Left lung (tissue), 10 donors: ENCODE results near the gene TMEM256. TPM values are rescaled to one million over a fixed set of nuclear protein-coding genes. Genes with fewer than 3 reads are reported as not detected.

Source experiments
- ATAC-seq: fragments of 200-7000 bp; cut with Tn5 transposase; one replicate; pipeline ENCODE4 v1.9.1; 2020; ENCODE audit warnings: moderate library complexity
- DNase-seq, 4 donors: peaks; one replicate each; pipeline ENCODE4 v3.0.0-alpha.2; 2013 to 2020
- H3K27ac ChIP-seq, 2 donors: fragments of 200-600 bp; sonication (generic) in 1 of 2; one replicate each; pipeline versions ENCODE4 v1.5.0 to v1.8.0; 2020 to 2021
- H3K27me3 ChIP-seq, 2 donors: fragments of 200-600 bp; sonication (generic) in 1 of 2; one replicate each; pipeline versions ENCODE4 v1.5.0 to v1.8.0; 2020 to 2021
- H3K36me3 ChIP-seq, 2 donors: fragments of 200-600 bp; sonication (generic) in 1 of 2; one replicate each; pipeline versions ENCODE4 v1.5.0 to v1.8.0; 2020 to 2021
- H3K4me1 ChIP-seq, 2 donors: fragments of 200-600 bp; one replicate each; pipeline ENCODE4 v1.8.0; 2021
- H3K4me3 ChIP-seq, 2 donors: fragments of 200-600 bp; sonication (generic) in 1 of 2; one replicate each; pipeline versions ENCODE4 v1.5.0 to v1.8.0; 2020 to 2021; ENCODE audit warnings: mild to moderate bottlenecking in 1 of 2
- H3K9me3 ChIP-seq, 2 donors: fragments of 200-600 bp; sonication (generic) in 1 of 2; one replicate each; pipeline versions ENCODE4 v1.5.0 to v1.8.0; 2020 to 2021
- intact Hi-C, 2 donors: fragments of 100-400 bp; cut with DNase I; formaldehyde crosslinking; loops; one replicate each; pipeline versions ENCODE4 v1.11.2 to v1.14.2; 2022
- polyA plus RNA-seq, 6 donors: library from polyadenylated mRNA; unstranded; fragments of 120-200 nt; gene quantifications; one replicate each; pipeline ENCODE4 v1.2.1, GENCODE V29; 2013; ENCODE audit not compliant: insufficient read length in 6 of 6
- total RNA-seq, 2 donors: library from RNA; stranded (reverse); fragmentation: NEBNext Ultra II Directional; extraction: Animal tissue kit (Norgen Biotek cat#: 25700); gene quantifications; one replicate each; pipeline ENCODE4 v1.2.1, GENCODE V29; 2021
- TF ChIP-seq, protein P1 (sequence below), 2 donors: fragments of 200-600 bp; sonication (generic) in 1 of 2; IDR thresholded peaks; one replicate each; pipeline versions ENCODE4 v1.5.0 to v1.8.0; 2021; ENCODE audit warnings: antibody characterized with exemption in 2 of 2
- donor health status: DM: no; HTN: yes; CAD: no.
- donor health status: DM: no; HTN: no; CAD: no.

The TMEM256 gene
- total and polyA plus RNA-seq, 8 donors, result 50.7 to 75.7 (median 71.5) TPM

DNA sequence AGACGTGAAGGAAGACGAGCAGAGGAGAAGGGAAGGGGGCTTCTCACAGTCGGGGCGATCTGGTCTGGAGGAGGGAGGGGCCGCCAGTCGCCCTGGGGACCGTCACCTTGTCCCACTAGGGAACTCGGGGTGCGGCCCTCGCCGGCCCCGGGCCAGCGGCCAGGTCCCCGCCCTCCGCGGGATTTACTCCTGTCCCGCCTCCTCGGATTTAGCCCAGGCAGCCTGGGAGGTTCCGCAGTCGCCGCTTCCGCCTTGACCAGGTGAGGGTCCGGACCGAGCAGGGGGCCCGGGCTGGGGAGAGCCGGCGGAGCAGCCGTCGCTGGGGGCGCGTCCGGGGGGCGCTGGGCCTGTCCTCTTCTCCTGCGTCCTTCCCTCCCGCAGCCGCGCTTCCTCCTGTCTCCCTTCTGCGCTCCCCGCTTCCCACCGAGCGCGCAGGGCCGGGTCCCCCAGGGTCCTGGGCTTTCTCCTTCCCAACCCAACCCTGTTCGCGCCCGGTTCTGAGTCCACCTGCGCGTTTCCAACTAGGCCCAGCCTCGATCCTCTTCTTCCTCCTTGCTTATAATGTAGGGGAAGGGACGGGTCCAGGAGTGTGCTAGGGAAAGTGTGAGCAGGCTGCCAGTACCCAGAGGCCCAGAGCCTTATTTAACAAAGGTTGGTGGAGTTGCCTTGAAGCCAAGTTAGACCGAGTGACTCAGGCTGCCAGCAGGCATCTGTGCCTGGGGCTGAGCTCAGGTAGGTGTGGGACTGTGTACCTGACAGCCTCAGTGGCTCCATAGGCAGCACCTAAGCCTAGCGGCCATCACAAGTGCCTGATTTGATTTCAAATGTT lies 22.8 kb downstream of the TMEM256 start, which contains the start of gene TNK1:
TSS of gene TNK1 (plus strand) at position 235 of the 829 bp plus-strand sequence. CDS start 1,838 bp downstream, outside the sequence.
- intact Hi-C loops, result no loop called here
- Histone ChIP-seq H3K27ac (peak within 1 kb of the TSS in 1 of 2 donors; percentile 66), H3K36me3 (no peaks in the 10 kb centered on the region)

DNA sequence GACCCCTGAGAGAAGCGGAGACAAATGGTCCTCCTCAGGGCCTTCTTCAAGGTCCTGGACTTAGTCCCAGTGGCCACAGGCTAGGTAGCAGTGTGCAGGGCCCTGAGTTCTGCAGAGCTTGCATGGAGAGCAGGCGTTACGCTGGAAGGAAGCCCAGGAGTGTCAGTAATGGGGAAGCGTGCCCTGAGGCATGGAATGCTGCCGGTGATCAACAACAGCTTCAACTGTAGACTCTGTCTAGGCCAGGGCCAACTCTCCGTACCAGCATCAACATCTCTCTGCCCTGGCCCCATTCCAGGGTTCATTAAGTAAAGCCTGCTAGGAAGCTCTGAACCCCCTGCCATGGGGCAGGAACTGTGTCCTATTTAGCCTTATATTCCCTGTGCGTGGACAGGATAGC lies 23.6 kb downstream of the TMEM256 start:
- H3K27ac ChIP-seq, result peak overlapping the region in 1 of 2 donors; percentile 66
- DNase-seq, result peak in 3 of 4 donors; percentile 51 to 77 (median 52)

More for the DNA sequence above, 22.8 kb downstream of the TMEM256 start, which contains the start of gene TNK1:
- peak within 1 kb of the TSS; percentile 42 to 48 for H3K4me3 ChIP-seq
- TF ChIP-seq, protein P1, sequence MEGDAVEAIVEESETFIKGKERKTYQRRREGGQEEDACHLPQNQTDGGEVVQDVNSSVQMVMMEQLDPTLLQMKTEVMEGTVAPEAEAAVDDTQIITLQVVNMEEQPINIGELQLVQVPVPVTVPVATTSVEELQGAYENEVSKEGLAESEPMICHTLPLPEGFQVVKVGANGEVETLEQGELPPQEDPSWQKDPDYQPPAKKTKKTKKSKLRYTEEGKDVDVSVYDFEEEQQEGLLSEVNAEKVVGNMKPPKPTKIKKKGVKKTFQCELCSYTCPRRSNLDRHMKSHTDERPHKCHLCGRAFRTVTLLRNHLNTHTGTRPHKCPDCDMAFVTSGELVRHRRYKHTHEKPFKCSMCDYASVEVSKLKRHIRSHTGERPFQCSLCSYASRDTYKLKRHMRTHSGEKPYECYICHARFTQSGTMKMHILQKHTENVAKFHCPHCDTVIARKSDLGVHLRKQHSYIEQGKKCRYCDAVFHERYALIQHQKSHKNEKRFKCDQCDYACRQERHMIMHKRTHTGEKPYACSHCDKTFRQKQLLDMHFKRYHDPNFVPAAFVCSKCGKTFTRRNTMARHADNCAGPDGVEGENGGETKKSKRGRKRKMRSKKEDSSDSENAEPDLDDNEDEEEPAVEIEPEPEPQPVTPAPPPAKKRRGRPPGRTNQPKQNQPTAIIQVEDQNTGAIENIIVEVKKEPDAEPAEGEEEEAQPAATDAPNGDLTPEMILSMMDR (IDR thresholded peaks at IDR 0.05), result no peak
- peaks cover 3 to 55% of the 10 kb centered on the region in 2 donors for H3K27me3 ChIP-seq
- DNase-seq (peak in 2 of 4 donors; percentile 67 to 89), ATAC-seq (peak; percentile 92)
- H3K4me1 ChIP-seq, result peaks cover 7 to 36% of the 10 kb centered on the region in 2 donors
- H3K9me3 ChIP-seq, result no peaks in the 10 kb centered on the region

DNA sequence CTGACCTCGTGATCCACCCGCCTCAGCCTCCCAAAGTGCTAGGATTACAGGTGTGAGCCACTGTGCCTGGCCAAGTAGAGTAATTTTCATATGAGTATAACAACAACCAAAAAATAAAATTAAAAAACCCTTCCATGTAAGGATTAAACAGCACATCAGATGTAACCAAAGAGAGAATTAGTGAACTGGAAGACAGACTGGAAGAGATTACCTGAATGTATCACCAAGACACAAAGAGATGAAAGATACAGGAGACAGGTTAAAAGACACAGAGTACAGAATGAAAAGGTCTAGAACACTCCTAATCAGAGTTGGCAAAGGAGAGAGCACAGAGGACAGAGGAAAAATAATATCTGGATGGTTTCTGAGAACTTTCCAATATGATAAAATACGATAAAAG lies 24.8 kb downstream of the TMEM256 start:
- intact Hi-C loops, result no loop called here
- H3K9me3 ChIP-seq, result no peaks in the 10 kb centered on the region
- no peak overlapping the region for H3K4me3 ChIP-seq
- H3K4me1 ChIP-seq, result peaks cover 7 to 29% of the 10 kb centered on the region in 2 donors
- ATAC-seq (no peak), DNase-seq (no peak)
- TF ChIP-seq, protein P1 (IDR thresholded peaks at IDR 0.05), result no peak
- H3K36me3 ChIP-seq, result no peaks in the 10 kb centered on the region
- H3K27ac ChIP-seq, result no peak overlapping the region
- peaks cover 3 to 47% of the 10 kb centered on the region in 2 donors for H3K27me3 ChIP-seq

More for the DNA sequence above, 23.6 kb downstream of the TMEM256 start:
- no peaks in the 10 kb centered on the region for H3K36me3 ChIP-seq
- peak; percentile 69 for ATAC-seq
- peak overlapping the region in 1 of 2 donors; percentile 48 for H3K4me3 ChIP-seq
- peaks cover 3 to 55% of the 10 kb centered on the region in 2 donors for H3K27me3 ChIP-seq
- TF ChIP-seq, protein P1 (IDR thresholded peaks at IDR 0.05), result no peak
- intact Hi-C loops, result no loop called here
- H3K4me1 ChIP-seq, result peaks cover 7 to 36% of the 10 kb centered on the region in 2 donors
- H3K9me3 ChIP-seq, result no peaks in the 10 kb centered on the region

DNA sequence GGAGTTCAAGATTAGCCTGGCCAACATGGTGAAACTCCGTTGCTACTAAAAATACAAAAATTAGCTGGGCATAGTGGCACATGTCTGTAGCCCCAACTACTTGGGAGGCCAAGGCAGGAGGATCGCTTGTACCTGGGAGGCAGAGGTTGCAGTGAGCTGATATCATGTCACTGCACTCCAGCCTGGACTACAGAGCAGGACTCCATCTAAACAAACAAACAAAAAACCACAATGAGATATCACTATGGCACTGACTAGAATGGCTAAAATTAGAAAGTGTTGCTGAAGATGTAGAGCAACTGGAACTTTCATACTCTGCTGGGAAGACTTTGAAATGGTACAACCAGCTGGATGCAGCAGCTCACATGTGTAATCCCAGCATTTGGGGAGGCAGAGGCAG lies 29.5 kb downstream of the TMEM256 start:
- Histone ChIP-seq H3K4me1 (no peaks in the 10 kb centered on the region), H3K36me3 (no peaks in the 10 kb centered on the region), H3K27ac (no peak overlapping the region), H3K27me3 (no peaks in the 10 kb centered on the region), H3K4me3 (no peak overlapping the region), H3K9me3 (no peaks in the 10 kb centered on the region)
- intact Hi-C loops, result no loop called here
- no peak for DNase-seq
- TF ChIP-seq, protein P1 (IDR thresholded peaks at IDR 0.05), result no peak
- ATAC-seq, result no peak

DNA sequence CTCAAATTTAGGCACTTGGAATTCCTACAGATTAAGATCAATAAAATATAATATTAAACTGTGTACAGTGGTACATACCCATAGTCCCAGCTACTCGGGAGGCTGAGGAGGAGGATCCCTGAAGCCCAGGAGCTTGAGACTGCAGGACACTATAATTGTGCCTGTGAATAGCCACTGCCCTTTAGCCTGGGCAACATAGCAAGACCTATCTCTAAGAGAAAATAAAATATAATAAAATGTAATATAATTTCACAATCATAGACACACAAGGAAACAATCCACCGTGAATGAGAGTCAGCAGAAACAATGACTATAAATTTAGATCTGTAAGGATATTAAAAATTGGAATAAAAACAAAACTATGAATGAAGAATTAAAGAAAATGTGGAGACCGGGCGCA lies 33.0 kb downstream of the TMEM256 start:
- Histone ChIP-seq H3K4me1 (no peaks in the 10 kb centered on the region), H3K4me3 (no peak overlapping the region), H3K36me3 (no peaks in the 10 kb centered on the region), H3K27me3 (no peaks in the 10 kb centered on the region), H3K27ac (no peak overlapping the region), H3K9me3 (no peaks in the 10 kb centered on the region)
- TF ChIP-seq, protein P1 (IDR thresholded peaks at IDR 0.05), result no peak
- no peak for DNase-seq
- intact Hi-C loops, result no loop called here
- ATAC-seq, result no peak
